ACC112 (cell line): Measurements from ENCODE around the gene GSTA3.
"Not testable (repeated sequence)": the region's sequence is repeated elsewhere in the genome, so short reads cannot be mapped to it uniquely, and the experiment has no call there.

Source experiments
- H2AFZ ChIP-seq: fragments of 200-600 bp; sonication (generic); one replicate; pipeline ENCODE4 v1.6.0; 2017; ENCODE audit warnings: antibody characterized with exemption, low read length; ENCODE audit not compliant: unreplicated experiment
- H3K27ac ChIP-seq: fragments of 200-600 bp; sonication (generic); 2 replicates; pipeline ENCODE4 v1.5.1; 2014; ENCODE audit warnings: low read depth, mild to moderate bottlenecking, antibody characterized with exemption, low read length, moderate library complexity
- H3K27me3 ChIP-seq: fragments of 200-600 bp; sonication (generic); 2 replicates; pipeline ENCODE4 v1.6.1; 2014; ENCODE audit warnings: mild to moderate bottlenecking, antibody characterized with exemption, low read length, moderate library complexity, mixed read lengths; ENCODE audit not compliant: insufficient read depth
- H3K36me3 ChIP-seq: fragments of 200-600 bp; sonication (generic); 2 replicates; pipeline ENCODE4 v1.6.1; 2016; ENCODE audit warnings: mild to moderate bottlenecking, antibody characterized with exemption, low read length, moderate library complexity, mixed read lengths; ENCODE audit not compliant: insufficient read depth
- H3K4me1 ChIP-seq: fragments of 200-600 bp; sonication (generic); one replicate; pipeline ENCODE4 v1.6.1; 2016; ENCODE audit warnings: low read length, mixed read lengths; ENCODE audit not compliant: insufficient read depth, unreplicated experiment, control insufficient read depth
- H3K4me3 ChIP-seq: fragments of 200-600 bp; sonication (generic); 2 replicates; pipeline ENCODE4 v1.5.1; 2014; ENCODE audit warnings: mild to moderate bottlenecking, low read depth, low read length
- H3K79me2 ChIP-seq: fragments of 200-600 bp; sonication (generic); one replicate; pipeline ENCODE4 v1.6.0; 2016; ENCODE audit warnings: low read length; ENCODE audit not compliant: control insufficient read depth, unreplicated experiment, insufficient read depth

The GSTA3 gene

GRCh38 chr6:52914516-52914915, 5.0 kb upstream of the GSTA3 start:
- Histone ChIP-seq H2AFZ (no peak overlapping the region), H3K27me3 (no peaks in the 10 kb centered on the region), H3K79me2 (no peaks in the 10 kb centered on the region), H3K36me3 (no peaks in the 10 kb centered on the region), H3K27ac (no peak overlapping the region), H3K4me3 (no peak overlapping the region), H3K4me1 (peaks cover 10% of the 10 kb centered on the region)

- H3K27ac ChIP-seq: no peak overlapping the region
- H3K4me1 ChIP-seq: no peaks in the 10 kb centered on the region
- no peaks in the 10 kb centered on the region for H3K79me2 ChIP-seq
- H3K4me3 ChIP-seq: no peak overlapping the region
- H2AFZ ChIP-seq: no peak overlapping the region
- H3K36me3 ChIP-seq: no peaks in the 10 kb centered on the region
- no peaks in the 10 kb centered on the region for H3K27me3 ChIP-seq
These were observed 593 bp upstream of the GSTA3 start for GRCh38 chr6:52910091-52910490.

- Histone ChIP-seq H3K27me3 (no peaks in the 10 kb centered on the region), H2AFZ (no peak overlapping the region), H3K27ac (no peak overlapping the region), H3K4me3 (no peak overlapping the region), H3K4me1 (no peaks in the 10 kb centered on the region), H3K79me2 (no peaks in the 10 kb centered on the region), H3K36me3 (no peaks in the 10 kb centered on the region)
These were observed 367 bp downstream of the GSTA3 start for GRCh38 chr6:52909131-52909530.

- Histone ChIP-seq H3K4me3 (no peak overlapping the region), H3K79me2 (no peaks in the 10 kb centered on the region), H3K36me3 (no peaks in the 10 kb centered on the region), H3K27me3 (no peaks in the 10 kb centered on the region), H2AFZ (no peak overlapping the region), H3K27ac (no peak overlapping the region), H3K4me1 (no peaks in the 10 kb centered on the region)
These were observed 972 bp downstream of the GSTA3 start for GRCh38 chr6:52908526-52908925.

DNA sequence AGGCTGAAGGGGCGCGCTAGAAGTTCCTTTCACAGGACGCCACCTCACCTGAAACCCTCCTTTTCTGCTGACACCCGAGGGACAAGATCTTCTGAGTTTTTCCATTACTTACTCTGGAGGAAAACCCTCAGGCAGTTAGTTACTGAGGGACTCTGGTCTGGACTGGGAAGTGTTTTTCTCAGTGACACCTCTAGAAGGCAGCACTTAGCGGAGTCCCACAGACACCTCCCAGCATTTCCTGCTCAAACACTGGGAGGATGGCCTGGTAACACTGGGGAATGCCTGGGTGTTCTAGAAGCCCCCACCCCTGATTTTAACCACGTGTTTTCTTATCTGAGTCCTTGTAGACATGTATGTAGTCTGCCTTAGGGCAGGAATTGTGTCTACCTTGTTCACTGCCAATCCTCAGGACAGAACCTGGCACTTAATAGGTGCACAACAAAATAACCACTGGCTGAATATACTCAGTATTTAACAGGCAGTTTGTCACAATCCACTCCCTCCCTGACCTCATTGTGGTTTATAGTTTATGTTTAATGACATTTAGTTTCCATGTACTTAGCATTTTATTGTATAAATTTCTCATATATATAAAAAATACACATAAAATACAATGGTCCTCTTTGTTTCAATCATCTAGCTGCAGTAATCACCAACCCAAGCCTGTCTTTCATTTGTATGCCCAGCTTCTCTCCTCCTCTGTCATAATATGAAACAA, 4.8 kb downstream of the GSTA3 start:
- no peaks in the 10 kb centered on the region for H3K27me3 ChIP-seq
- H3K36me3 ChIP-seq: no peaks in the 10 kb centered on the region
- H3K27ac ChIP-seq: no peak overlapping the region
- H3K4me3 ChIP-seq: no peak overlapping the region
- no peaks in the 10 kb centered on the region for H3K79me2 ChIP-seq
- no peak overlapping the region for H2AFZ ChIP-seq
- no peaks in the 10 kb centered on the region for H3K4me1 ChIP-seq

- Histone ChIP-seq H3K27me3 (peaks cover 2% of the 10 kb centered on the region; the same call in 1 of the 2 replicates), H3K4me3 (no peak overlapping the region), H3K79me2 (no peaks in the 10 kb centered on the region), H3K27ac (no peak overlapping the region), H2AFZ (no peak overlapping the region), H3K36me3 (no peaks in the 10 kb centered on the region), H3K4me1 (no peaks in the 10 kb centered on the region)
These were observed 9.0 kb downstream of the GSTA3 start for GRCh38 chr6:52900536-52900935.

- not testable (repeated sequence) for H3K27ac ChIP-seq, H3K27me3 ChIP-seq, H3K4me3 ChIP-seq, H3K4me1 ChIP-seq, H3K36me3 ChIP-seq, H3K79me2 ChIP-seq, H2AFZ ChIP-seq
These were observed 13.7 kb downstream of the GSTA3 start for GRCh38 chr6:52895790-52896189.

GRCh38 chr6:52894285-52894684, 15.2 kb downstream of the GSTA3 start:
- Histone ChIP-seq H3K4me3 (no peak overlapping the region), H3K27me3 (peaks cover 5% of the 10 kb centered on the region; the same call in 1 of the 2 replicates), H3K27ac (no peak overlapping the region), H2AFZ (no peak overlapping the region), H3K4me1 (no peaks in the 10 kb centered on the region), H3K79me2 (no peaks in the 10 kb centered on the region), H3K36me3 (no peaks in the 10 kb centered on the region)

DNA sequence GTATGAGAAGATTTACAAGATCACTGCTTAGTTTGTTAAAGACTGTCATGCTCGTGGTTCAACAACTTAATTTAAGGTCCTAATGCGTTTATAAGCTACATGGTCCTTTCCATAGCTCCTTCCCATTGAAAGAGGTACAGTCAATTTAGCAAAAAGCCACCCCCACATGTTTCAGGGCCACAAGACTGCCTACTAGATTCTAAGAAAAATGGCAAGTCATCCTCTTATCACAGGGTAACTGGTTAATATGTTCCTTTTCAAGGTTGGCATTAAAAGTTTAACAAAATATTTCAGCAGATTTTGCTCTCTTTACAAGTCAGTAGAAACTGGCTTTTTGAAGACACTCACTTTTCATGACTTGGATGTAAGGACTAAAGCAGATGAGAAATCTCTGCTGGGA, 15.7 kb downstream of the GSTA3 start:
- no peaks in the 10 kb centered on the region for H3K36me3 ChIP-seq
- no peak overlapping the region for H3K27ac ChIP-seq
- no peaks in the 10 kb centered on the region for H3K4me1 ChIP-seq
- H3K79me2 ChIP-seq: no peaks in the 10 kb centered on the region
- H3K27me3 ChIP-seq: 0 out of 2 replicates have a peak, but pooled peaks cover 3% of the 10 kb centered on the region
- no peak overlapping the region for H2AFZ ChIP-seq
- no peak overlapping the region for H3K4me3 ChIP-seq

DNA sequence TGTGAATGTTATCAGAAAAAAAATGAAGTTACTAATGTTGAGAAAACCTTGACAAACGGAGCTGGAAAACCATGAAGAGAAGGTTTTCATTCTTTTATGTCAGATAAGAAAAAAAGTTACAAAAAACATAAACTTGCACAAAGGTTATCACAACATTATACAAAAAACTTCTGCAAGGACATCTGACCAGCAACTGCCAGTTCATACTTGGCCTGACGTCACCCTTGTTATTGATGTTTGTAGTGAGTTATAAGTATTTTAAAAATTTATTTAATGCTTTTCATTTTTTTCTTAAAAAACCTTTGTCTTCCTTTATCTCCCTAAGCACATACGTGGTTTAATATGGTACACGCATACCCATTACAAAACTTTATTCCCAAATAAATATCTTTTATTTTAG, 16.3 kb downstream of the GSTA3 start:
- no peaks in the 10 kb centered on the region for H3K4me1 ChIP-seq
- no peaks in the 10 kb centered on the region for H3K36me3 ChIP-seq
- H2AFZ ChIP-seq: no peak overlapping the region
- H3K4me3 ChIP-seq: no peak overlapping the region
- H3K27me3 ChIP-seq: 0 out of 2 replicates have a peak, but pooled peaks cover 3% of the 10 kb centered on the region
- H3K79me2 ChIP-seq: no peaks in the 10 kb centered on the region
- H3K27ac ChIP-seq: no peak overlapping the region

GRCh38 chr6:52890018-52890417, 19.5 kb downstream of the GSTA3 start:
- no peaks in the 10 kb centered on the region for H3K79me2 ChIP-seq
- H3K27me3 ChIP-seq: 0 out of 2 replicates have a peak, but pooled peaks cover 3% of the 10 kb centered on the region
- no peaks in the 10 kb centered on the region for H3K36me3 ChIP-seq
- H3K4me3 ChIP-seq: no peak overlapping the region
- H3K27ac ChIP-seq: no peak overlapping the region
- no peaks in the 10 kb centered on the region for H3K4me1 ChIP-seq
- no peak overlapping the region for H2AFZ ChIP-seq
